SK-N-SH (cell line): ENCODE results near the gene PTK6.

Experiments used
- CTCF ChIP-seq: fragments of 200-600 bp; sonication (generic); IDR thresholded peaks from 2 replicates; pipeline ENCODE4 v1.6.1; 2017; ENCODE audit warnings: antibody characterized with exemption, mild to moderate bottlenecking, moderate library complexity
- ELF1 ChIP-seq: IDR thresholded peaks from 2 replicates; pipeline ENCODE4 v1.4.0; 2012
- MEF2A ChIP-seq: IDR thresholded peaks from 2 replicates; pipeline ENCODE4 v1.4.0; 2012; ENCODE audit warnings: low read depth, borderline replicate concordance
- MXI1 ChIP-seq: IDR thresholded peaks from 2 replicates; pipeline ENCODE4 v1.6.1; 2012; ENCODE audit warnings: mild to moderate bottlenecking, low read depth, low read length, improper control_type of control experiment
- POLR2AphosphoS5 ChIP-seq: IDR thresholded peaks from 2 replicates; pipeline ENCODE4 v1.6.1; 2012; ENCODE audit warnings: low read depth, low read length
- RCOR1 ChIP-seq: fragments of 150-350 bp; IDR thresholded peaks from 2 replicates; pipeline ENCODE4 v1.6.1; 2017; ENCODE audit warnings: antibody characterized with exemption, low read length
- SMC3 ChIP-seq: IDR thresholded peaks from 2 replicates; pipeline ENCODE4 v1.6.1; 2012; ENCODE audit warnings: low read depth, low read length, improper control_type of control experiment
- TEAD4 ChIP-seq: IDR thresholded peaks from 2 replicates; pipeline ENCODE4 v1.4.0; 2012; ENCODE audit warnings: mild to moderate bottlenecking, borderline replicate concordance; ENCODE audit not compliant: insufficient read depth
- TF ChIP-seq, protein P1 (sequence below): fragments of 150-350 bp; IDR thresholded peaks from 2 replicates; pipeline ENCODE4 v1.6.1; 2017; ENCODE audit warnings: antibody characterized with exemption, low read length, low read depth, borderline replicate concordance

- no peak for TF ChIP-seq RCOR1
- TF ChIP-seq POLR2AphosphoS5, result no peak
- no peak for TF ChIP-seq CTCF
- TF ChIP-seq SMC3, result no peak
- TF ChIP-seq TEAD4, result no peak
- TF ChIP-seq MEF2A, result no peak
- no peak for TF ChIP-seq MXI1
- TF ChIP-seq ELF1, result no peak
- TF ChIP-seq, protein P1, sequence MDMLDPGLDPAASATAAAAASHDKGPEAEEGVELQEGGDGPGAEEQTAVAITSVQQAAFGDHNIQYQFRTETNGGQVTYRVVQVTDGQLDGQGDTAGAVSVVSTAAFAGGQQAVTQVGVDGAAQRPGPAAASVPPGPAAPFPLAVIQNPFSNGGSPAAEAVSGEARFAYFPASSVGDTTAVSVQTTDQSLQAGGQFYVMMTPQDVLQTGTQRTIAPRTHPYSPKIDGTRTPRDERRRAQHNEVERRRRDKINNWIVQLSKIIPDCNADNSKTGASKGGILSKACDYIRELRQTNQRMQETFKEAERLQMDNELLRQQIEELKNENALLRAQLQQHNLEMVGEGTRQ, result no peak
Observed at GRCh38 chr20:63503524-63503923, 33.7 kb downstream of the PTK6 start.
